Measurements from ENCODE around the gene LRRC8D. TPM values are rescaled to one million over a fixed set of nuclear protein-coding genes. Genes with fewer than 3 reads are reported as not detected.
"Not testable (repeated sequence)": the region's sequence is repeated elsewhere in the genome, so short reads cannot be mapped to it uniquely, and the experiment has no call there.

The LRRC8D gene
- polyA plus RNA-seq, 3 donors: 28.0 to 43.8 (median 42.9) TPM

GRCh38 chr1:89777271-89777670 lies 43.6 kb upstream of the LRRC8D start:
- H3K4me3 ChIP-seq (replicated peaks in 1 of 3; ENCODE audit: low read depth in 2 of 3, low read length in 3 of 3); H3K27me3 Mint-ChIP-seq (ENCODE audit: low read depth in 3 of 3); H3K4me3 Mint-ChIP-seq; H3K36me3 Mint-ChIP-seq; H3K4me2 ChIP-seq (replicated peaks; ENCODE audit: extremely low read depth, low read length, poor library complexity, severe bottlenecking); H2AFZ ChIP-seq (ENCODE audit: insufficient read depth, low read depth, low read length, poor library complexity, severe bottlenecking); DNase-seq; H3K27ac ChIP-seq (ENCODE audit: low read depth in 1 of 2, low read length in 2 of 2); intact Hi-C loops (cut with micrococcal nuclease); H3K9me3 Mint-ChIP-seq; H3K27me3 ChIP-seq (ENCODE audit: control insufficient read depth in 2 of 2, insufficient read depth in 2 of 2, low read length in 2 of 2); H4K20me1 ChIP-seq (ENCODE audit: insufficient read depth, low read length); H3K79me2 ChIP-seq (ENCODE audit: insufficient read depth, low read length); H3K9me3 ChIP-seq (replicated peaks in 1 of 2; ENCODE audit: control insufficient read depth in 1 of 2, insufficient read depth in 1 of 2, low read length in 2 of 2); H3K36me3 ChIP-seq (replicated peaks in 1 of 2; ENCODE audit: control insufficient read depth in 1 of 2, insufficient read depth in 2 of 2, low read length in 2 of 2); H3K27ac Mint-ChIP-seq; H3K9ac ChIP-seq (ENCODE audit: insufficient read depth, low read length, poor library complexity, severe bottlenecking): not testable (repeated sequence)
- H3K4me1 ChIP-seq (ENCODE audit: control insufficient read depth in 1 of 2, insufficient read depth in 2 of 2, low read length in 2 of 2): peaks cover 10% of the 10 kb centered on the region in 2 donors
- WGBS (ENCODE audit: insufficient coverage): no CpG with 5 or more reads among the region's 2 CpGs
- peaks cover 15% of the 10 kb centered on the region for H3K4me1 Mint-ChIP-seq

DNA sequence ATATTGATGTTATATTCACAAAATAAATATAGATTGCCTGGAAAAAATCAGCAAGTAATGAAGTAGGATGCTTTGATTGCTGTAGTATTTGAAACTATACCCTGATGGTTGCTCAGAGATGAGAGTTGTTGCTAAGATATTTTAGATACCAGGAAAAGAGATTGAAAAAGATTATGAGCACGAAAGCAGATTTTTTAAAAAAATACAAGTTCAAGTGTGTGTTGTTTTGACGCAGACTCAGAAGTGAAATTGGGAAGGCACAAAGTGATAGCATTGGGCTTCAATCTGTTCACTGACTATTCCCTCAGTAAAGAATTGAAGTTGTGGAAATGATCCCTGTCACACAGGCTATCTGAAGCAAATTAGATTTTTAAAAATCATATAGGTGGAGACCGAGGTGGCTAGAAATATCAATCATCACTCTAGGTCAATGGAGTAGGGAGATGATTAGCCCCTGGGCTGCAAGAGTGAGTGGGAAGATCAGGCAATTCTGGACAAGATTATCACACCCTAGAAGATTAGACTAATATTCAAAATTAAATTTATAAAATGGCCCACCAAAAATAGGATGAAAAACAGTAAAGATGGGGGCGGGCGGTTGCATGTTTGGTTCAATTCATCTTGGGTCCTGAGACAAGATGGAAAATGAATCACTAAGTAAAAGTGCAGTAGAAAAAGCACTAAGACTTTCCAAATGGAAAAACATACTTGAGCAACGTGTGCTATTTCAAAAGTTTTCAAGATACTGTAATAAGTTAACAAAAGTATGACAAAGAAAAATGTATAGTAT lies 41.5 kb upstream of the LRRC8D start:
- Histone ChIP-seq H3K4me2 (replicated peaks; ENCODE audit: extremely low read depth, low read length, poor library complexity, severe bottlenecking) (no peak overlapping the region), H3K36me3 (replicated peaks in 1 of 2; ENCODE audit: control insufficient read depth in 1 of 2, insufficient read depth in 2 of 2, low read length in 2 of 2) (no peaks in the 10 kb centered on the region), H3K27me3 (ENCODE audit: control insufficient read depth in 2 of 2, insufficient read depth in 2 of 2, low read length in 2 of 2) (no peaks in the 10 kb centered on the region), H3K27ac (ENCODE audit: low read depth in 1 of 2, low read length in 2 of 2) (no peak overlapping the region), H3K9ac (ENCODE audit: insufficient read depth, low read length, poor library complexity, severe bottlenecking) (no peak overlapping the region), H2AFZ (ENCODE audit: insufficient read depth, low read depth, low read length, poor library complexity, severe bottlenecking) (no peak overlapping the region), H3K4me1 (ENCODE audit: control insufficient read depth in 1 of 2, insufficient read depth in 2 of 2, low read length in 2 of 2) (no peaks in the 10 kb centered on the region), H3K4me3 (replicated peaks in 1 of 3; ENCODE audit: low read depth in 2 of 3, low read length in 3 of 3) (no peak overlapping the region), H3K79me2 (ENCODE audit: insufficient read depth, low read length) (no peaks in the 10 kb centered on the region), H3K9me3 (replicated peaks in 1 of 2; ENCODE audit: control insufficient read depth in 1 of 2, insufficient read depth in 1 of 2, low read length in 2 of 2) (no peaks in the 10 kb centered on the region), H4K20me1 (ENCODE audit: insufficient read depth, low read length) (no peaks in the 10 kb centered on the region)
- H3K4me3 Mint-ChIP-seq: no peak overlapping the region
- no peak for TF ChIP-seq CTCF (IDR thresholded peaks at IDR 0.05)
- H3K27me3 Mint-ChIP-seq (ENCODE audit: low read depth in 3 of 3): peaks cover 2 to 9% (median 5%) of the 10 kb centered on the region in 3 donors
- no peak overlapping the region for H3K27ac Mint-ChIP-seq
- WGBS (ENCODE audit: insufficient coverage): 100% methylated on average over 4 of the region's 6 CpGs
- no peaks in the 10 kb centered on the region for H3K36me3 Mint-ChIP-seq
- peaks cover 4% of the 10 kb centered on the region for H3K4me1 Mint-ChIP-seq
- peaks cover 0 to 3% (median 0%) of the 10 kb centered on the region in 7 donors for H3K9me3 Mint-ChIP-seq
- intact Hi-C loops (cut with micrococcal nuclease): no loop called here
- DNase-seq: no peak
